ENCODE data around the gene KRTAP2-2.
"Not testable (repeated sequence)": the region's sequence is repeated elsewhere in the genome, so short reads cannot be mapped to it uniquely, and the experiment has no call there.

KRTAP2-2 gene

DNA sequence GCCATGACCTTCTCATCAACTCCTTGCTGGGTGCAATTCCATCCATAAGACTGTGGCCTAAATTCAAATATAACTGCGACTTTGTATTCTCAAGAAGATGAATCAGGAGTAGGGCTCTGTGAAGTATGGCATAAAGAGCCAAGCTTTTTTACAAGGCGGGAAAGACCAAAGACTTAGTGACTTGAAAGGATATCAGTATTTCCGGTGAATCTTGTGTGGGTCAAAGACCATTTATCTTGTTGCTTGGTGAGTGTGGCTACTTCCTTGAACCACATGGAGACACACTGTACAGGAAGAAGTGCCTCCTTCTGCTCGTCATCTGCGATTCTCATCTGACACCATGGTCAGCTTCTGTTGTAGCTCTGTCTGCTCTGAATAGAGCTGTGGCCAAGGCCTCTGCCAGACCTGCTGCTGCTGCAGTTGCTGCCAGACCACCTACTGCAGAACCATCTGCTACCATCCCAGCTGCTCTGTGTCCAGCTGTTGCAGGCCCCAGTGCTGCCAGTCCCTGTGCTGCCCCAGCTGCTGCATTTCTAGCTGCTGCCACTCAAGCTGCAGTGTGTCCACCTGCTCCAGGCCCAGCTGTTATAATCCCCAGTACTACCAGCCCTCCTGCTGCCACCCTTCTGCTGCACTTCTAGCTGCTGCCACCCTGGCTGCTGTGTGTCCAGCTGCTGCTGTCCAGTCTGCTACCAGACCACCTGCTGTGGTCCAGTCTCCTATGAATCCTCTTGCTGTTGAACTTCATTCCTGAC, 16.8 kb upstream of the KRTAP2-2 start:
- Histone ChIP-seq H3K27ac (no peak overlapping the region), H3K9me3 (no peaks in the 10 kb centered on the region), H3K27me3 (no peaks in the 10 kb centered on the region), H3K4me1 (no peaks in the 10 kb centered on the region), H3K36me3 (no peaks in the 10 kb centered on the region), H3K4me3 (no peak overlapping the region)
- intact Hi-C loops (cut with DNase I; ENCODE audit: low total_unique reads) = no loop called here
- DNase-seq = no peak
- TF ChIP-seq, protein P1, sequence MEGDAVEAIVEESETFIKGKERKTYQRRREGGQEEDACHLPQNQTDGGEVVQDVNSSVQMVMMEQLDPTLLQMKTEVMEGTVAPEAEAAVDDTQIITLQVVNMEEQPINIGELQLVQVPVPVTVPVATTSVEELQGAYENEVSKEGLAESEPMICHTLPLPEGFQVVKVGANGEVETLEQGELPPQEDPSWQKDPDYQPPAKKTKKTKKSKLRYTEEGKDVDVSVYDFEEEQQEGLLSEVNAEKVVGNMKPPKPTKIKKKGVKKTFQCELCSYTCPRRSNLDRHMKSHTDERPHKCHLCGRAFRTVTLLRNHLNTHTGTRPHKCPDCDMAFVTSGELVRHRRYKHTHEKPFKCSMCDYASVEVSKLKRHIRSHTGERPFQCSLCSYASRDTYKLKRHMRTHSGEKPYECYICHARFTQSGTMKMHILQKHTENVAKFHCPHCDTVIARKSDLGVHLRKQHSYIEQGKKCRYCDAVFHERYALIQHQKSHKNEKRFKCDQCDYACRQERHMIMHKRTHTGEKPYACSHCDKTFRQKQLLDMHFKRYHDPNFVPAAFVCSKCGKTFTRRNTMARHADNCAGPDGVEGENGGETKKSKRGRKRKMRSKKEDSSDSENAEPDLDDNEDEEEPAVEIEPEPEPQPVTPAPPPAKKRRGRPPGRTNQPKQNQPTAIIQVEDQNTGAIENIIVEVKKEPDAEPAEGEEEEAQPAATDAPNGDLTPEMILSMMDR (IDR thresholded peaks at IDR 0.05) = no peak

DNA sequence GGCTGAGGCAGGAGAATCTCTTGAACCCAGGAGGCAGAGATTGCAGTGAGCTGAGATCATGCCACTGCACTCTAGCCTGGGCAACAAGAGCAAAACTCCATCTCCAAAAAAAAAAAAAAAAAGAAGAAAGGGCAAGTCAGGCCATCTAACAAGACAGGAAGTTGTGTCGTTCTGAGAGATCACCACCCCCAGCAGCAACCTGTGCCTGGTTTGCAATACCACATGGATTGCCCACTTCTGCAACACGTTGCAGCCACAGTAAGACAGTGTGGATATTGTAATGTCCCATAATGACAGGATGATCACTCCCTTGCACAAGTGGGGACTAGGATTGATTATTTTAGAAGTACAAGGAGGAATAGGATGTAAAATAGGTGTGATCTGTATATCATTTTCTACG, 14.0 kb upstream of the KRTAP2-2 start:
- Histone ChIP-seq H3K36me3 (no peaks in the 10 kb centered on the region), H3K9me3 (no peaks in the 10 kb centered on the region), H3K27me3 (no peaks in the 10 kb centered on the region), H3K27ac (no peak overlapping the region), H3K4me1 (no peaks in the 10 kb centered on the region), H3K4me3 (no peak overlapping the region)
- DNase-seq = no peak
- intact Hi-C loops (cut with DNase I; ENCODE audit: low total_unique reads) = no loop called here
- TF ChIP-seq, protein P1 (IDR thresholded peaks at IDR 0.05) = no peak

DNA sequence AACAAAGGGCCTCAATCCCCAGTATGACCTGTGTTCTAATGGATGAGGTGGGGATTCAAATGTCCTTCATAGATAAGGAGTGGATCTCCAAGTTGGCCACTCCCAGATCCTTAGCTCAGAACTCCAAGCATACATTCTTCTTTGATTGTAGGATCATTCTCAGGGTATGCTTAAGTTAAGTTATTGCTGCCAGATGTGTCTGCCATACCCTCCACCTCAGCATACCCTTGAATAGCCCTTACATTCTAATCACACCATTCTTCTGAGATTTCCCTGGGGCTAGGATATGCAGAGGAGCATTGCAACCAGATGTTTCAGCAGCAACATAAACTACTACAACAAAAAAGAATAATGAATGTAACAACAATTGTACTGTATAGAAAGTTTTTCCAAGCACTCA, 12.3 kb upstream of the KRTAP2-2 start:
- DNase-seq = no peak
- H3K4me3 ChIP-seq = no peak overlapping the region
- peaks cover 0 to 12% (median 1%) of the 10 kb centered on the region in 4 donors for H3K4me1 ChIP-seq
- no peaks in the 10 kb centered on the region for H3K9me3 ChIP-seq
- TF ChIP-seq, protein P1 (IDR thresholded peaks at IDR 0.05) = no peak
- H3K36me3 ChIP-seq = no peaks in the 10 kb centered on the region
- no peak overlapping the region for H3K27ac ChIP-seq
- intact Hi-C loops (cut with DNase I; ENCODE audit: low total_unique reads) = no loop called here
- H3K27me3 ChIP-seq = no peaks in the 10 kb centered on the region

DNA sequence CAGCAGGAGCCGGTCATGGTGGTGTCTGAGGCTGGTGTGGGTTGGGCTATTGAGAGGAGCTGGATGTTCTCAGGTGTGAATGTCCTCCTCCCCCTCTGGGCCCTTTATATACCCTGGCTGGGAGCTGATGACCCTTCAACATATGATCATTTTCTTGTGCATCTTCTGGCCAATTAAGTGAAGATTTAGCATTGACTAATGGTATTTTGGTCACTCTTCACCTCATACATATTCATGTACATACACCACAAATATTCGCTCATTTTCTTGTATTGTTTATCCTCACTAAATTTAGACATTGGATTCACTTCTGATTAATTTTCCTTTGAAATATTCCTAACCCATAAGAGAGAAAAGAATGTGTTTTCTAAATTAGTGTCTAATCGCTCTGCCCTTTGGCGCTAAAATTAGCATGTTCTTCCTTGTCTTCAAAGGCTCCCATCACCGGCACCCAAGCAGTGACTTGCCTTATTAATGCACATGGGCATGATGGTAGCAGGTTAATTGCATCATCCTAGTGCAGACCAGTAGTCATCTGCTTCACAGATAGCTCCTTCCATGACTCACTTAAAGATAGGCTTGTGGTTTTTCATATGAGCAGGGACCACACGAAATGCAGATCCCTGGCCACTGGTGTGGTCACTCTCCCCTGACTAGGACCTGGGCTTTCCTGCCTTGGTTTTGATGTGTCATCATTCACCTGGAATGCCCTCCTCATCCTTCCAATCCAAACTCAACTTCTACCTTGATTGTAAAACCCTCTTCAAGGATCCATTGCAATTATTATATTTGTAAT, 11.0 kb upstream of the KRTAP2-2 start, which contains the start of gene KRTAP2-4:
Gene KRTAP2-4, minus strand, starts transcription at position 51 of the 796 bp plus-strand sequence. Its CDS starts 34 bp downstream, at position 17.
- intact Hi-C loops (cut with DNase I; ENCODE audit: low total_unique reads) = no loop called here
- Histone ChIP-seq H3K4me1 (peaks cover 0 to 24% (median 7%) of the 10 kb centered on the region in 4 donors), H3K9me3 (no peaks in the 10 kb centered on the region), H3K27ac (no peak within 1 kb of the TSS), H3K36me3 (no peaks in the 10 kb centered on the region), H3K27me3 (no peaks in the 10 kb centered on the region), H3K4me3 (no peak within 1 kb of the TSS)
- TF ChIP-seq, protein P1 (IDR thresholded peaks at IDR 0.05) = no peak
- DNase-seq = no peak

DNA sequence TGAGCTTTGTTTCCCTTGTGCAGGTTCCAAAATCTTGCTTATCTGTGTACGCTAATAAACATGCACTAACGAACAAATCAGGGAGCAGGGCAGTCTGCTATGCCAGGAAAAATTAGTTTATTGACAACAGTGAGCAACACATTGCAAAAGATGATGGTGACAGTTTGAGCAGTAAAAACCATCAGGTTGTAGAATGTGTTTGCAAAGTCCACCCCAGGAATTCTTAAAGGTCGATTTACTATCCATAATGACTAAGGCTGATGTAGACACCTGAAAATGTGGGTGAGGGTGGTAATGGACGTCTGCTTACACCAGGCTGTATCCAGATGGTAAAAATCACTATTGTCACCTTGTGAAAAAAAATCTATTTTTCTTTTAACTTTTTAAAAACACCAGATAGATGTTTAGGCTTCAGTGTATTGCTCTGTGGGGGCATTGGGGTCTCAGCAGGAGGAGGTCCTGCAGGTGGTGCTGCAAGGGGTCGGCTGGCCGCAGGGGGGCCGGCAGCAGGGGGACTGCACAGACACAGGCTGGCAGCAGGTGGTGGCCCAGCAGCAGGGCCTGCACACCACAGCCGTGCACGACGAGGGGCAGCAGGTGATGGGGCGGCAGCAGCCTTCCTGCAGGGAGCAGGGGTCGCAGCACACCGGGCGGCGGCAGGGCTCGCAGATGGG, 10.1 kb upstream of the KRTAP2-2 start:
- H3K27ac ChIP-seq; intact Hi-C loops (cut with DNase I; ENCODE audit: low total_unique reads); H3K9me3 ChIP-seq; H3K27me3 ChIP-seq; DNase-seq; H3K36me3 ChIP-seq; H3K4me3 ChIP-seq: not testable (repeated sequence)
- H3K4me1 ChIP-seq = peaks cover 0 to 32% (median 9%) of the 10 kb centered on the region in 4 donors
